ENCODE measurements around the gene DGCR2.

Gene DGCR2

GRCh38 chr22:19115628-19116027 is 6.6 kb downstream of the DGCR2 start:
- Histone ChIP-seq H3K4me1 (ENCODE audit: insufficient read depth, low read length) (peaks cover 38% of the 10 kb centered on the region), H3K4me2 (ENCODE audit: insufficient read depth, low read length) (no peak overlapping the region), H4K20me1 (ENCODE audit: insufficient read depth, low read length) (peaks cover 71% of the 10 kb centered on the region), H3K27ac (ENCODE audit: low read length) (no peak overlapping the region), H3K4me3 (ENCODE audit: low read depth in 1 of 2, low read length in 2 of 2) (no peak overlapping the region), H3K9me3 (ENCODE audit: insufficient read depth, low read length, severe bottlenecking) (no peaks in the 10 kb centered on the region), H3K36me3 (ENCODE audit: insufficient read depth, low read length) (peaks cover 44% of the 10 kb centered on the region), H3K79me2 (ENCODE audit: insufficient read depth, low read length) (peaks cover 95% of the 10 kb centered on the region), H2AFZ (ENCODE audit: low read depth, low read length) (no peak overlapping the region), H3K9ac (ENCODE audit: low read depth, low read length) (no peak overlapping the region), H3K27me3 (ENCODE audit: insufficient read depth, low read length, poor library complexity) (no peaks in the 10 kb centered on the region)
- ATAC-seq (ENCODE audit: insufficient read depth, low read depth) (peak; percentile 68), DNase-seq (no peak)
- no peak for TF ChIP-seq EZH2 (IDR thresholded peaks at IDR 0.05; ENCODE audit: borderline replicate concordance, low read depth, low read length, severe bottlenecking)
- TF ChIP-seq, protein P1, sequence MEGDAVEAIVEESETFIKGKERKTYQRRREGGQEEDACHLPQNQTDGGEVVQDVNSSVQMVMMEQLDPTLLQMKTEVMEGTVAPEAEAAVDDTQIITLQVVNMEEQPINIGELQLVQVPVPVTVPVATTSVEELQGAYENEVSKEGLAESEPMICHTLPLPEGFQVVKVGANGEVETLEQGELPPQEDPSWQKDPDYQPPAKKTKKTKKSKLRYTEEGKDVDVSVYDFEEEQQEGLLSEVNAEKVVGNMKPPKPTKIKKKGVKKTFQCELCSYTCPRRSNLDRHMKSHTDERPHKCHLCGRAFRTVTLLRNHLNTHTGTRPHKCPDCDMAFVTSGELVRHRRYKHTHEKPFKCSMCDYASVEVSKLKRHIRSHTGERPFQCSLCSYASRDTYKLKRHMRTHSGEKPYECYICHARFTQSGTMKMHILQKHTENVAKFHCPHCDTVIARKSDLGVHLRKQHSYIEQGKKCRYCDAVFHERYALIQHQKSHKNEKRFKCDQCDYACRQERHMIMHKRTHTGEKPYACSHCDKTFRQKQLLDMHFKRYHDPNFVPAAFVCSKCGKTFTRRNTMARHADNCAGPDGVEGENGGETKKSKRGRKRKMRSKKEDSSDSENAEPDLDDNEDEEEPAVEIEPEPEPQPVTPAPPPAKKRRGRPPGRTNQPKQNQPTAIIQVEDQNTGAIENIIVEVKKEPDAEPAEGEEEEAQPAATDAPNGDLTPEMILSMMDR (IDR thresholded peaks at IDR 0.05; ENCODE audit: borderline replicate concordance, extremely low read depth, low read length, poor library complexity, severe bottlenecking) = peak; percentile 53

GRCh38 chr22:19114984-19115552 is 7.1 kb downstream of the DGCR2 start:
- Histone ChIP-seq H3K4me3 (ENCODE audit: low read depth in 1 of 2, low read length in 2 of 2) (no peak overlapping the region), H4K20me1 (ENCODE audit: insufficient read depth, low read length) (peaks cover 68% of the 10 kb centered on the region), H3K9me3 (ENCODE audit: insufficient read depth, low read length, severe bottlenecking) (no peaks in the 10 kb centered on the region), H3K9ac (ENCODE audit: low read depth, low read length) (no peak overlapping the region), H3K27me3 (ENCODE audit: insufficient read depth, low read length, poor library complexity) (no peaks in the 10 kb centered on the region), H3K79me2 (ENCODE audit: insufficient read depth, low read length) (peaks cover 94% of the 10 kb centered on the region), H3K36me3 (ENCODE audit: insufficient read depth, low read length) (peaks cover 38% of the 10 kb centered on the region), H2AFZ (ENCODE audit: low read depth, low read length) (no peak overlapping the region), H3K4me2 (ENCODE audit: insufficient read depth, low read length) (no peak overlapping the region), H3K4me1 (ENCODE audit: insufficient read depth, low read length) (peaks cover 38% of the 10 kb centered on the region), H3K27ac (ENCODE audit: low read length) (no peak overlapping the region)
- no peak for TF ChIP-seq EZH2 (IDR thresholded peaks at IDR 0.05; ENCODE audit: borderline replicate concordance, low read depth, low read length, severe bottlenecking)
- TF ChIP-seq, protein P1 (IDR thresholded peaks at IDR 0.05; ENCODE audit: borderline replicate concordance, extremely low read depth, low read length, poor library complexity, severe bottlenecking) = no peak
- ATAC-seq (ENCODE audit: insufficient read depth, low read depth) (no peak), DNase-seq (no peak)

GRCh38 chr22:19113429-19113828 is 8.8 kb downstream of the DGCR2 start:
- H3K36me3 ChIP-seq (ENCODE audit: insufficient read depth, low read length) = peaks cover 24% of the 10 kb centered on the region
- peaks cover 71% of the 10 kb centered on the region for H4K20me1 ChIP-seq (ENCODE audit: insufficient read depth, low read length)

More at GRCh38 chr22:19113429-19113828, 8.8 kb downstream of the DGCR2 start:
- peaks cover 94% of the 10 kb centered on the region for H3K79me2 ChIP-seq (ENCODE audit: insufficient read depth, low read length)
- H3K4me1 ChIP-seq (ENCODE audit: insufficient read depth, low read length) = peaks cover 39% of the 10 kb centered on the region
- DNase-seq = no peak
- H3K9ac ChIP-seq (ENCODE audit: low read depth, low read length) = no peak overlapping the region
- no peak overlapping the region for H2AFZ ChIP-seq (ENCODE audit: low read depth, low read length)
- TF ChIP-seq EZH2 (IDR thresholded peaks at IDR 0.05; ENCODE audit: borderline replicate concordance, low read depth, low read length, severe bottlenecking) = no peak
- TF ChIP-seq, protein P1 (IDR thresholded peaks at IDR 0.05; ENCODE audit: borderline replicate concordance, extremely low read depth, low read length, poor library complexity, severe bottlenecking) = no peak
- ATAC-seq (ENCODE audit: insufficient read depth, low read depth) = no peak
- no peaks in the 10 kb centered on the region for H3K27me3 ChIP-seq (ENCODE audit: insufficient read depth, low read length, poor library complexity)
- H3K27ac ChIP-seq (ENCODE audit: low read length) = no peak overlapping the region
- H3K4me3 ChIP-seq (ENCODE audit: low read depth in 1 of 2, low read length in 2 of 2) = no peak overlapping the region
- H3K9me3 ChIP-seq (ENCODE audit: insufficient read depth, low read length, severe bottlenecking) = no peaks in the 10 kb centered on the region
- no peak overlapping the region for H3K4me2 ChIP-seq (ENCODE audit: insufficient read depth, low read length)

Data from DND-41 (cell line).